HUES64 (cell line): ENCODE measurements around the gene NXPE4.
"Not testable (repeated sequence)": the region's sequence is repeated elsewhere in the genome, so short reads cannot be mapped to it uniquely, and the experiment has no call there.

Source experiments
- H3K27ac ChIP-seq: 2 replicates; pipeline ENCODE4 v1.7.0; 2013; ENCODE audit warnings: low read depth, low read length, inconsistent platforms
- H3K27me3 ChIP-seq: 2 replicates; pipeline ENCODE4 v1.6.1; 2013; ENCODE audit warnings: mild to moderate bottlenecking, low read length; ENCODE audit not compliant: insufficient read depth
- H3K36me3 ChIP-seq: 2 replicates; pipeline ENCODE4 v1.6.1; 2013; ENCODE audit warnings: mild to moderate bottlenecking, low read length; ENCODE audit not compliant: insufficient read depth
- H3K4me1 ChIP-seq: 2 replicates; pipeline ENCODE4 v1.6.1; 2013; ENCODE audit warnings: mild to moderate bottlenecking, low read length, moderate library complexity; ENCODE audit not compliant: insufficient read depth
- H3K4me3 ChIP-seq: 2 replicates; pipeline ENCODE4 v1.5.1; 2013; ENCODE audit warnings: mild to moderate bottlenecking, low read length, moderate library complexity
- H3K9ac ChIP-seq: 2 replicates; pipeline ENCODE4 v1.6.1; 2013; ENCODE audit warnings: mild to moderate bottlenecking, low read depth, low read length
- H3K9me3 ChIP-seq: 2 replicates; pipeline ENCODE4 v1.6.1; 2013; ENCODE audit warnings: low read depth, low read length; ENCODE audit not compliant: insufficient read depth
- WGBS: fragments of 150-250, 120-280 bp; methylation state at CpG from one replicate; pipeline ENCODE4 v1.1.7; 2013; ENCODE audit warnings: missing lambda C conversion rate; 5-methylcytosine and 5-hydroxymethylcytosine counted together

The NXPE4 gene

DNA sequence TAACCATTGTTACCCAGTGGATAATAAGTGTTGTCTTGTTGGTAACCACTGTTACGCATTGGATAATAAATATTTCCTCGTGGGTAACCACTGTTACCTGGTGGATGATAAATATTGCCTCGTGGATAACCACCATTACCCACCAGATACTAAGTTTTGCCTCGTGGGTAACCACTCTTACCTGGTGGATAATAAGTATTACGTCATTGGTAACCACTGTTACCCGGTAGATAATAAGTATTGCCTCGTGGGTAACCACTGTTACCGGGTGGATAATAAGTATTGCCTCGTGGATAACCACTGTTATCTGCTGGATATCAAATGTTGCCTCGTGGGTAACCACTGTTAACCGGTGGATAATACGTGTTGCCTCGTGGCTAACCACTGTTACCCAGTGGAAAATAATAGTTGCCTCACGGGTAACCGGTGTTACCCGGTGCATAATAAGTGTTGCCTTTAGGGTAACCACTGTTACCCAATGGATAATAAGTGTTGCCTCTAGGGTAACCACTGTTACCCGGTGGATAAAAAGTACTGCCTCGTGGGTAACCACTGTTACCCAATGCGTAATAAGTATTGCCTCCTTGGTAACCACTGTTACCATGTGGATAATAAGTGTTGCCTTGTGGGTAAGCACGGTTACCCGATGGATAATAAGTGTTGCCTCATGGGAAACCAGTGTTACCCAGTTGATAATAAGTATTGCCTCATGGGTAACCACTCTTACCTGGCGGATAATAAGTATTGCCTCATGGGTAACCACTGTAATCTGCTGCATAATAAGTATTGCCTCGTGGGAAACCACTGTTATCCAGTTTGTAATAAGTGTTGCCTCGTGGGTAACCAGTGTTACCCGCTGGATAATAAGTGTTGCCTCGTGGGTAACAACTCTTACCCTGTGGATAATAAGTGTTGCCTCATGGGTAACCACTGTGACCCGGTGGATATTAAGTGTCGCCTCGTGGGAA lies 21.9 kb upstream of the NXPE4 start:
- Histone ChIP-seq H3K9me3 (peaks cover 99% of the 10 kb centered on the region), H3K4me1 (no peaks in the 10 kb centered on the region), H3K27me3 (no peaks in the 10 kb centered on the region), H3K9ac (no peak overlapping the region), H3K36me3 (no peaks in the 10 kb centered on the region), H3K27ac (no peak overlapping the region), H3K4me3 (no peak overlapping the region)
- 94% methylated on average over 28 of the region's 29 CpGs for WGBS

DNA sequence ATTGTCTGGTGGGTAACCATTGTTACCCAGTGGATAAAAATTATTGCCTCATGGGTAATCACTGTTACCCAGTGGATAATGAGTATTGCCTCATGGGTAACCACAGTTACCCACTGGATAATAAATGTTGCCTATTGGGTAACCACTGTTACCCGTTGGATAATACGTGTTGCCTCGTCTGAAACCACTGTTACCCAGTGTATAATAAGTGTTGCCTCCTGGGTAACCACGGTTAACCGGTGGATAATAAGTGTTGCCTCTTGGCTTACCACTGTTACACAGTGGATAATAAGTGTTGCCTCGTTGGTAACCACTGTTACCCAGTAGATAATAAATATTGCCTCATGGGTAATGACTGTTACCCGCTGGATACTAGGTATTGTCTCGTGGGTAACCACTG lies 20.9 kb upstream of the NXPE4 start:
- peaks cover 99% of the 10 kb centered on the region for H3K9me3 ChIP-seq

DNA sequence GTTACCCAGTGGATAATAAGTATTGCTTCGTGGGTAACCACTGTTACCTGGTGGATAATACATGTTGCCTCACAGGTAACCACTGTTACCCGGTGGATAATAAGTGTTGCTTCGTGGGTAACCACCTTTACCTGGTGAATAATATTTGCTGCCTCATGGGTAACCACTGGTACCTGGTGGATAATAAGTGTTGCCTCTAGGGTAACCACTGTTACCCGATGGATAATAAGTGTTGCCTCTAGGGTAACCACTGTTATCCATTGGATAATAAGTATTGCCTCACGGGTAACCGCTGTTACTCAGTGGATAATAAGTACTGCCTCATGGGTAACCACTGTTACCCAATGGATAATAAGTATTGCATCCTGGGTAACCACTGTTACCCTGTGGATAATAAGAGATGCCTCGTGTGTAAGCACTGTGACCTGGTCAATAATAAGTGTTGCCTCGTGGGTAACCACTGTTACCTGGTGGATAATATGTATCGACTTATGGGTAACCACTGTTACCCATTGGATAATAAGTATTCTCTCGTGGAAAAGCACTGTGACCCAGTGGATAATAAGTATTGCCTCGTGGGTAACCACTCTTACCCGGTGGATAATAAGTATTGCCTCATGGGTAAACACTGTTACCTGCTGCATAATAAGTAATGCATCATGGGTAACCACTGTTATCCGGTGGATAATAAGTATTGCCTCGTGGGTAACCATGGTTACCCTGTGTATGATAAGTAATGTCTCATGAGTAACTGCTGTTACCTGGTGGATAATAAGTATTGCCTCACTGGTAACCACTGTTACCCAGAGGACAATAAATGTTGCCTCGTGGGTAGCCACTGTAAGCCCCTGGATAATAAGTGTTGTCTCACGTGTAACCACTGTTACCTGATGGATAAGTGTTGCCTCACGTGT lies 20.1 kb upstream of the NXPE4 start:
- Histone ChIP-seq H3K36me3 (no peaks in the 10 kb centered on the region), H3K9me3 (peaks cover 94% of the 10 kb centered on the region), H3K4me3 (no peak overlapping the region), H3K9ac (no peak overlapping the region), H3K27ac (no peak overlapping the region), H3K4me1 (no peaks in the 10 kb centered on the region), H3K27me3 (no peaks in the 10 kb centered on the region)
- WGBS: 95% methylated on average over 17 of the region's 17 CpGs

More for the DNA sequence above, 20.9 kb upstream of the NXPE4 start:
- H3K36me3 ChIP-seq: no peaks in the 10 kb centered on the region
- H3K27me3 ChIP-seq: no peaks in the 10 kb centered on the region
- H3K9ac ChIP-seq: no peak overlapping the region
- H3K4me1 ChIP-seq: no peaks in the 10 kb centered on the region
- no peak overlapping the region for H3K4me3 ChIP-seq
- no peak overlapping the region for H3K27ac ChIP-seq
- 94% methylated on average over 8 of the region's 8 CpGs for WGBS

- H3K9ac ChIP-seq: no peak overlapping the region
- H3K36me3 ChIP-seq: no peaks in the 10 kb centered on the region
- peaks cover 92% of the 10 kb centered on the region for H3K9me3 ChIP-seq
- 96% methylated on average over 11 of the region's 11 CpGs for WGBS
- H3K27me3 ChIP-seq: no peaks in the 10 kb centered on the region
- H3K4me3 ChIP-seq: no peak overlapping the region
- no peaks in the 10 kb centered on the region for H3K4me1 ChIP-seq
- no peak overlapping the region for H3K27ac ChIP-seq
Observed at GRCh38 chr11:114614127-114614720, 18.6 kb upstream of the NXPE4 start.

DNA sequence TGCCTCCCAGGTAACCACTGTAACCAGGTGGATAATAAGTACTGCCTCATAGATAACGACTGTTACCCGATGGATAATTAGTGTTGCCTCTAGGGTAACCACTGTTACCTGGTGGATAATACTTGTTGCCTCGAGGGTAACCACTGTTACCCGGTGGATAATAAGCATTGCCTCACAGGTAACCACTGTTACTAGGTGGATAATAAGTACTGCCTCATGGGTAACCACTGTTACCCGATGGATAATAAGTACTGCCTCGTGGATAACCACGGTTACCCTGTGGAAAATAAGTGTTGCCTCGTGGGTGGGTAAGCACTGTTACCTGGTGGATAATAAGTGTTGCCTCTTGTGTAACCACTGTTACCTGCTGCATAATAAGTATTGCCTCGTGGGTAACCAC lies 17.5 kb upstream of the NXPE4 start:
- not testable (repeated sequence) for H3K4me3 ChIP-seq, H3K4me1 ChIP-seq, H3K27me3 ChIP-seq, H3K27ac ChIP-seq, H3K9ac ChIP-seq, H3K36me3 ChIP-seq
- WGBS: 96% methylated on average over 9 of the region's 9 CpGs
- peaks cover 92% of the 10 kb centered on the region for H3K9me3 ChIP-seq

DNA sequence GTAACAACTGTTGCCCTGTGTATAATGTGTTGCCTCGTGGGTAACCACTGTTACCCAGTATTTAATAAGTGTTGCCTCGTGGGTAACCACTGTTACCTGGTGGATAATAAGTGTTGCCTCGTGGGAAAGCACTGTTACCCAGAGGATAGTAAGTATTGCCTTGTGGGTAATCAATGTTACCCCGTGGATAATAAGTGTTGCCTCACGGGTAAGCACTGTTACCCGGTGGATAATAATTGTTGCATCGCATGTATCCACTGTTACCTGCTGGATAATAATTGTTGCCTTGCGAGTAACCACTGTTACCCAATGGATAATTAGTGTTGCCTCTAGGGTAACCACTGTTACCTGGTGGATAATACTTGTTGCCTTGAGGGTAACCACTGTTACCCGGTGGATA lies 17.1 kb upstream of the NXPE4 start:
- H3K4me3 ChIP-seq: no peak overlapping the region
- H3K36me3 ChIP-seq: no peaks in the 10 kb centered on the region
- H3K4me1 ChIP-seq: no peaks in the 10 kb centered on the region
- 94% methylated on average over 9 of the region's 9 CpGs for WGBS
- H3K9ac ChIP-seq: no peak overlapping the region
- H3K27me3 ChIP-seq: no peaks in the 10 kb centered on the region
- peaks cover 90% of the 10 kb centered on the region for H3K9me3 ChIP-seq
- no peak overlapping the region for H3K27ac ChIP-seq

DNA sequence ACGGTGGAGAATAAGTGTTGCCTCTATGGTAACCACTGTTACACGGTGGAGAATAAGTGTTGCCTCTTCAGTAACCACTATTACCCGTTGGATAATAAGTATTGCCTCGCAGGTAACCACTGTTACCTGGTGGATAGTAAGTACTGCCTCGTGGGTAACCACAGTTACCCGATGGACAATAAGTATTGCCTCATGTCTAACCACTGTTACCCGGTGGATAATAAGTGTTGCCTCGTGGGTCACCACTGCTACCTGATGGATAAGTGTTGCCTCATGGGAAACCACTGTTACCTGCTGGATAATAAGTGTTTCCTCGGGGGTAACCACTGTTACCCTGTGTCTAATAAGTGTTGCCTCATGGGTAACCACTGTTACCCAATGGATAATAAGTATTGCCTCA lies 16.6 kb upstream of the NXPE4 start:
- H3K27me3 ChIP-seq, H3K9ac ChIP-seq, H3K27ac ChIP-seq, H3K4me3 ChIP-seq, H3K4me1 ChIP-seq, H3K36me3 ChIP-seq: not testable (repeated sequence)
- peaks cover 89% of the 10 kb centered on the region for H3K9me3 ChIP-seq
- WGBS: 92% methylated on average over 9 of the region's 9 CpGs

- H3K36me3 ChIP-seq: no peaks in the 10 kb centered on the region
- no peak overlapping the region for H3K4me3 ChIP-seq
- H3K4me1 ChIP-seq: no peaks in the 10 kb centered on the region
- H3K9ac ChIP-seq: no peak overlapping the region
- H3K9me3 ChIP-seq: peaks cover 89% of the 10 kb centered on the region
- H3K27me3 ChIP-seq: no peaks in the 10 kb centered on the region
- H3K27ac ChIP-seq: no peak overlapping the region
- 93% methylated on average over 18 of the region's 18 CpGs for WGBS
Observed at GRCh38 chr11:114610984-114611944, 15.7 kb upstream of the NXPE4 start.

DNA sequence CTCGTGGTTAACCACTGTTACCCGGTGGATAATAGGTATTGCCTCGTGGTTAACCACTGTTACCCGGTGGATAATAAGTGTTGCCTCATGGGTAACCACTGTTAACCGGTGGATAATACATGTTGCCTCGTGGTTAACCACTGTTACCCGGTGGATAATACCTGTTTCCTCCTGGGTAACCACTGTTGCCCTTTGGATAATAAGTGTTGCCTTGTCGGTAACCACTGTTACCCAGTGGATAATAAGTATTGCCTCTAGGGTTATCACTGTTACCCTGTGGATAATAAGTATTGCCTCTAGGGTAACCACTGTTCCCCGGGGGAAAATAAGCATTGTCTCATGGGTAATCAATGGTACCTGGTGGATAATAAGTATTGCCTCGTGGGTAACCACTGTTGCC lies 15.0 kb upstream of the NXPE4 start:
- Histone ChIP-seq H3K27me3 (no peaks in the 10 kb centered on the region), H3K9me3 (peaks cover 88% of the 10 kb centered on the region), H3K36me3 (no peaks in the 10 kb centered on the region), H3K4me3 (no peak overlapping the region), H3K9ac (no peak overlapping the region), H3K27ac (no peak overlapping the region), H3K4me1 (no peaks in the 10 kb centered on the region)
- WGBS: 95% methylated on average over 10 of the region's 10 CpGs

DNA sequence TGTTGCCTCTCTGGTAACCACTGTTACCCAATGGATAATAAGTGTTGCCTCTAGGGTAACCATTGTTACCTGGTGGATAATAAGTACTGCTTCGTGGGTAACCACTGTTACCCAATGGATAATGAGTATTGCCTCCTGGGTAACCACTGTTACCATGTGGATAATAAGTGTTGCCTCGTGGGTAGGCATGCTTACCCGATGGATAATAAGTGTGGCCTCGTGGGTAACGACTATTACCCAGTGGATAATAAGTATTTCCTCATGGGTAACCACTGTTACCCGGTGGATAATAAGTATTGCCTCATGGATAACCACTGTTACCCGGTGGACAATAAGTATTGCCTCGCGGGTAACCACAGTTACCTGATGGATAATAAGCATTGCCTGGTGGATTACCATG lies 13.8 kb upstream of the NXPE4 start:
- Histone ChIP-seq H3K4me3 (no peak overlapping the region), H3K9ac (no peak overlapping the region), H3K27ac (no peak overlapping the region), H3K4me1 (no peaks in the 10 kb centered on the region), H3K27me3 (no peaks in the 10 kb centered on the region), H3K9me3 (peaks cover 88% of the 10 kb centered on the region), H3K36me3 (no peaks in the 10 kb centered on the region)
- 90% methylated on average over 9 of the region's 9 CpGs for WGBS
